IMR-90 (cell line): ENCODE measurements around the gene LRRC75A. TPM values are rescaled to one million over a fixed set of nuclear protein-coding genes. Genes with fewer than 3 reads are reported as not detected.

Experiments
- ATAC-seq: fragments of 200-7000 bp; cut with Tn5 transposase; 2 replicates; pipeline ENCODE4 v1.9.1; 2020; ENCODE audit warnings: low read depth, mild to moderate bottlenecking, moderate library complexity
- BruUV-seq: library from RNA; stranded (reverse); fragments of 400-500 nt; replicated peaks from 2 replicates; lab custom pipeline; 2021; lab: Mats Ljungman, UMichigan
- CTCF ChIA-PET: fragments of 300-600 bp; formaldehyde crosslinking; extraction: SDS; loops from one replicate; lab custom pipeline; 2021; ENCODE audit warnings: antibody characterized with exemption; lab: Yijun Ruan, JAX
- POLR2A ChIA-PET: fragments of 300-600 bp; sonication (Branson Sonifier 250); formaldehyde crosslinking; loops from one replicate; lab custom pipeline; 2022; ENCODE audit warnings: antibody characterized with exemption; ENCODE audit not compliant: unreplicated experiment; lab: Charles Lee
- DNase-seq: peaks from one replicate; pipeline ENCODE4 v3.0.0; 2013
- H2AFZ ChIP-seq: replicated peaks from 2 replicates; pipeline ENCODE3; 2013; ENCODE audit warnings: low read length, mild to moderate bottlenecking; ENCODE audit not compliant: poor library complexity
- H2AK5ac ChIP-seq: 2 replicates; pipeline ENCODE4 v1.6.1; 2013; ENCODE audit warnings: low read depth, low read length, inconsistent platforms
- H2AK9ac ChIP-seq: replicated peaks from 2 replicates; pipeline ENCODE3; 2013; ENCODE audit warnings: mild to moderate bottlenecking, low read depth, low read length, moderate library complexity; ENCODE audit not compliant: poor library complexity
- H2BK120ac ChIP-seq: 2 replicates; pipeline ENCODE4 v1.6.1; 2013; ENCODE audit warnings: low read depth, low read length, inconsistent platforms
- H2BK15ac ChIP-seq: 3 replicates; pipeline ENCODE4 v1.6.1; 2013; ENCODE audit warnings: low read depth, low read length, inconsistent platforms
- H2BK20ac ChIP-seq: 2 replicates; pipeline ENCODE4 v1.6.1; 2013; ENCODE audit warnings: low read depth, mild to moderate bottlenecking, inconsistent platforms, low read length, moderate library complexity
- H2BK5ac ChIP-seq: 2 replicates; pipeline ENCODE4 v1.6.1; 2013; ENCODE audit warnings: mild to moderate bottlenecking, low read depth, low read length, inconsistent platforms; ENCODE audit not compliant: poor library complexity, severe bottlenecking
- H3K14ac ChIP-seq: replicated peaks from 2 replicates; pipeline ENCODE4 v1.6.1; 2013; ENCODE audit warnings: low read depth, low read length, inconsistent platforms
- H3K18ac ChIP-seq: 2 replicates; pipeline ENCODE4 v1.6.1; 2013; ENCODE audit warnings: low read depth, low read length, control low read depth
- H3K23ac ChIP-seq: 2 replicates; pipeline ENCODE4 v1.6.1; 2013; ENCODE audit warnings: low read depth, low read length, inconsistent platforms
- H3K27ac ChIP-seq: 2 replicates; pipeline ENCODE4 v1.5.1; 2013; ENCODE audit warnings: mild to moderate bottlenecking, control low read depth, low read length; ENCODE audit not compliant: insufficient read depth
- H3K27me3 ChIP-seq: 2 replicates; pipeline ENCODE4 v1.6.1; 2013; ENCODE audit warnings: low read length; ENCODE audit not compliant: control insufficient read depth, insufficient read depth
- H3K36me3 ChIP-seq: 2 replicates; pipeline ENCODE4 v1.6.1; 2013; ENCODE audit warnings: low read length, mixed read lengths; ENCODE audit not compliant: control insufficient read depth, insufficient read depth
- H3K4ac ChIP-seq: 2 replicates; pipeline ENCODE4 v1.6.1; 2013; ENCODE audit warnings: low read depth, low read length, inconsistent platforms
- H3K4me1 ChIP-seq: 2 replicates; pipeline ENCODE4 v1.6.1; 2013; ENCODE audit warnings: low read length, mixed read lengths; ENCODE audit not compliant: control insufficient read depth, insufficient read depth
- H3K4me2 ChIP-seq: 2 replicates; pipeline ENCODE4 v1.6.1; 2013; ENCODE audit warnings: low read depth, mild to moderate bottlenecking, control low read depth, low read length, moderate library complexity
- H3K4me3 ChIP-seq: 2 replicates; pipeline ENCODE4 v1.5.1; 2013; ENCODE audit warnings: low read depth, mild to moderate bottlenecking, control low read depth, low read length, moderate library complexity; ENCODE audit not compliant: insufficient read depth
- H3K56ac ChIP-seq: 2 replicates; pipeline ENCODE4 v1.6.1; 2013; ENCODE audit warnings: low read length, inconsistent platforms; ENCODE audit not compliant: insufficient read depth; ENCODE audit errors: extremely low read depth
- H3K79me1 ChIP-seq, 2 experiments: 2 replicates each; pipeline ENCODE4 v1.6.1; 2013; ENCODE audit warnings: low read length in 2 of 2, inconsistent platforms in 1 of 2, low read depth in 1 of 2
- H3K9ac ChIP-seq: 2 replicates; pipeline ENCODE4 v1.6.1; 2013; ENCODE audit warnings: low read depth, low read length, control low read depth
- H3K9me1 ChIP-seq: 2 replicates; pipeline ENCODE4 v1.6.1; 2013; ENCODE audit warnings: low read length, inconsistent platforms; ENCODE audit not compliant: insufficient read depth
- H3K9me3 ChIP-seq: 2 replicates; pipeline ENCODE4 v1.6.1; 2013; ENCODE audit warnings: low read length; ENCODE audit not compliant: control insufficient read depth, insufficient read depth
- H4K20me1 ChIP-seq: 2 replicates; pipeline ENCODE4 v1.6.1; 2013; ENCODE audit warnings: low read length, inconsistent platforms; ENCODE audit not compliant: insufficient read depth
- H4K5ac ChIP-seq: 2 replicates; pipeline ENCODE4 v1.6.1; 2013; ENCODE audit warnings: mild to moderate bottlenecking, low read depth, low read length, control low read depth
- H4K8ac ChIP-seq, 2 experiments: 2 replicates each; pipeline ENCODE4 v1.6.1; 2013; ENCODE audit warnings: low read depth in 2 of 2, low read length in 2 of 2, control low read depth in 1 of 2, inconsistent platforms in 1 of 2
- H4K91ac ChIP-seq: 2 replicates; pipeline ENCODE4 v1.6.1; 2013; ENCODE audit warnings: low read depth, low read length, inconsistent platforms; ENCODE audit not compliant: insufficient read depth
- CEBPB ChIP-seq: IDR thresholded peaks from 2 replicates; pipeline ENCODE4 v1.6.1; 2012; ENCODE audit warnings: low read depth, low read length, improper control_type of control experiment
- FOS ChIP-seq: fragments of 150-350 bp; IDR thresholded peaks from 2 replicates; pipeline ENCODE4 v1.6.1; 2016; ENCODE audit warnings: low read depth, low read length
- MAZ ChIP-seq: IDR thresholded peaks from 2 replicates; pipeline ENCODE4 v1.6.1; 2012; ENCODE audit warnings: low read depth, mild to moderate bottlenecking, low read length, improper control_type of control experiment, moderate library complexity, borderline replicate concordance
- MXI1 ChIP-seq: IDR thresholded peaks from 2 replicates; pipeline ENCODE4 v1.6.1; 2012; ENCODE audit warnings: low read depth, mild to moderate bottlenecking, low read length, moderate library complexity, borderline replicate concordance
- RFX5 ChIP-seq: IDR thresholded peaks from 2 replicates; pipeline ENCODE4 v1.8.0; 2012; ENCODE audit warnings: low read depth, mild to moderate bottlenecking, low read length, moderate library complexity
- WGBS, 2 experiments: methylation state at CpG; one replicate each; pipeline versions ENCODE4 v1.1.5 to v1.1.7; 2013; ENCODE audit warnings: missing lambda C conversion rate in 2 of 2; ENCODE audit not compliant: insufficient read length in 1 of 2; ENCODE audit errors: extremely low coverage in 2 of 2; 5-methylcytosine and 5-hydroxymethylcytosine counted together
- dilution Hi-C: fragments of 300-500 bp; cut with HindIII; formaldehyde crosslinking; loops from one replicate; pipeline ENCODE4 v1.14.3; 2018; ENCODE audit warnings: low sequenced_read_pairs; ENCODE audit not compliant: unreplicated experiment
- in situ Hi-C: fragments of 300-500 bp; cut with MboI; formaldehyde crosslinking; loops from 3 replicates; pipeline ENCODE4 v1.14.3; 2019; ENCODE audit warnings: low sequenced_read_pairs, inconsistent platforms, mixed read lengths
- intact Hi-C: fragments of 100-400 bp; cut with micrococcal nuclease; formaldehyde crosslinking; loops from 2 replicates; pipeline ENCODE4 v1.10.0; 2022
- polyA plus RNA-seq, 3 experiments: library from polyadenylated mRNA; depleted of rRNA; stranded (reverse); fragments of >200 nt; gene quantifications; 2 replicates each; pipeline ENCODE4 v1.2.3, GENCODE V29; 2012; ENCODE audit warnings: low replicate concordance in 1 of 3
- total RNA-seq: library from RNA; depleted of rRNA; stranded (reverse); fragments of >200 nt; gene quantifications from 2 replicates; pipeline ENCODE4 v1.2.3, GENCODE V29; 2012
- TF ChIP-seq, protein P1 (sequence below): conservative IDR thresholded peaks from 2 replicates; pipeline ENCODE4 v1.5.1; 2012; ENCODE audit warnings: mild to moderate bottlenecking, low read depth, low read length, improper control_type of control experiment
- TF ChIP-seq, protein P2 (sequence below): fragments of 150-350 bp; IDR thresholded peaks from 2 replicates; pipeline ENCODE4 v1.6.1; 2016; ENCODE audit warnings: low read depth, mild to moderate bottlenecking, low read length, moderate library complexity, borderline replicate concordance

LRRC75A gene
- total and polyA plus RNA-seq, 2 of the 4 experiments (the other 2 are of a cell fraction) = 0.72 to 1.0 TPM

DNA sequence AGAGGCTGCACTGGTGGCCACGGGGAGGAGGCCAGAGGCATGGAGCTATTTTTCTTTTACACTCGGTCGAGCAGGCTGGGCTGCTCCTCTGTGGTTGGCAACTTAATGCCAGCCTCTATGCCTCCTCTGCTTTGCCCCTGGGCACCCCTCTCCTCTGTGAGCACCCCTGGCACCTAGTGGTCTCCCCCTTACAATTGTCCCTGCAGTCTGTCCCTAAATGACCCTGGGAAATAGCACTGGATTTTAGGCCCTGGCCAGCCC lies 27.0 kb downstream of the LRRC75A start:
- H3K4ac ChIP-seq = no peak overlapping the region
- no peak overlapping the region for H2BK15ac ChIP-seq
- no peaks in the 10 kb centered on the region for H3K9me3 ChIP-seq
- dilution Hi-C loops = no loop called here
- H3K4me3 ChIP-seq = no peak overlapping the region
- in situ Hi-C loops = loop anchor here (5.0 kb wide), 1 partner anchor 52 kb away; no protein-coding TSS in a partner anchor
- no peaks in the 10 kb centered on the region; the same call in 1 of the 2 replicates for H3K36me3 ChIP-seq
- CTCF ChIA-PET = no interaction called here
- no peak overlapping the region for H4K91ac ChIP-seq
- no peak overlapping the region for H4K5ac ChIP-seq
- intact Hi-C loops = no loop called here
- H2BK5ac ChIP-seq = no peak overlapping the region
- no peak overlapping the region for H2BK120ac ChIP-seq
- no CpG with 5 or more reads among the region's 3 CpGs for WGBS, 2 experiments
- TF ChIP-seq, protein P1, sequence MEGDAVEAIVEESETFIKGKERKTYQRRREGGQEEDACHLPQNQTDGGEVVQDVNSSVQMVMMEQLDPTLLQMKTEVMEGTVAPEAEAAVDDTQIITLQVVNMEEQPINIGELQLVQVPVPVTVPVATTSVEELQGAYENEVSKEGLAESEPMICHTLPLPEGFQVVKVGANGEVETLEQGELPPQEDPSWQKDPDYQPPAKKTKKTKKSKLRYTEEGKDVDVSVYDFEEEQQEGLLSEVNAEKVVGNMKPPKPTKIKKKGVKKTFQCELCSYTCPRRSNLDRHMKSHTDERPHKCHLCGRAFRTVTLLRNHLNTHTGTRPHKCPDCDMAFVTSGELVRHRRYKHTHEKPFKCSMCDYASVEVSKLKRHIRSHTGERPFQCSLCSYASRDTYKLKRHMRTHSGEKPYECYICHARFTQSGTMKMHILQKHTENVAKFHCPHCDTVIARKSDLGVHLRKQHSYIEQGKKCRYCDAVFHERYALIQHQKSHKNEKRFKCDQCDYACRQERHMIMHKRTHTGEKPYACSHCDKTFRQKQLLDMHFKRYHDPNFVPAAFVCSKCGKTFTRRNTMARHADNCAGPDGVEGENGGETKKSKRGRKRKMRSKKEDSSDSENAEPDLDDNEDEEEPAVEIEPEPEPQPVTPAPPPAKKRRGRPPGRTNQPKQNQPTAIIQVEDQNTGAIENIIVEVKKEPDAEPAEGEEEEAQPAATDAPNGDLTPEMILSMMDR = no peak
- TF ChIP-seq FOS (no peak), RFX5 (no peak), CEBPB (no peak), MAZ (no peak), MXI1 (no peak)
- TF ChIP-seq, protein P2, sequence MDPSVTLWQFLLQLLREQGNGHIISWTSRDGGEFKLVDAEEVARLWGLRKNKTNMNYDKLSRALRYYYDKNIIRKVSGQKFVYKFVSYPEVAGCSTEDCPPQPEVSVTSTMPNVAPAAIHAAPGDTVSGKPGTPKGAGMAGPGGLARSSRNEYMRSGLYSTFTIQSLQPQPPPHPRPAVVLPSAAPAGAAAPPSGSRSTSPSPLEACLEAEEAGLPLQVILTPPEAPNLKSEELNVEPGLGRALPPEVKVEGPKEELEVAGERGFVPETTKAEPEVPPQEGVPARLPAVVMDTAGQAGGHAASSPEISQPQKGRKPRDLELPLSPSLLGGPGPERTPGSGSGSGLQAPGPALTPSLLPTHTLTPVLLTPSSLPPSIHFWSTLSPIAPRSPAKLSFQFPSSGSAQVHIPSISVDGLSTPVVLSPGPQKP = no peak
- no peak overlapping the region for H2AFZ ChIP-seq
- H3K23ac ChIP-seq = no peak overlapping the region
- H2AK5ac ChIP-seq = 0 out of 2 replicates have a peak overlapping the region, but pooled peaks have one; percentile 18
- H3K4me1 ChIP-seq = peaks cover 12% of the 10 kb centered on the region
- H3K79me1 ChIP-seq = no peaks in the 10 kb centered on the region
- H3K4me2 ChIP-seq = no peak overlapping the region
- no peak for ATAC-seq
- no peak overlapping the region for H3K14ac ChIP-seq
- no peak overlapping the region for H3K27ac ChIP-seq
- no peak overlapping the region for H3K56ac ChIP-seq
- H3K27me3 ChIP-seq = no peaks in the 10 kb centered on the region
- BruUV-seq = no TSS peak
- no peak overlapping the region for H3K18ac ChIP-seq
- no peak overlapping the region for H4K8ac ChIP-seq
- H4K20me1 ChIP-seq = peaks cover 3% of the 10 kb centered on the region
- no peak overlapping the region for H2BK20ac ChIP-seq
- POLR2A ChIA-PET = no interaction called here
- no peak overlapping the region for H3K9ac ChIP-seq
- no peak for DNase-seq
- H2AK9ac ChIP-seq = peak overlapping the region; percentile 30
- H3K9me1 ChIP-seq = peaks cover 7% of the 10 kb centered on the region; the same call in 1 of the 2 replicates
